HEK293 (cell line): ENCODE results near the gene GALNT9.

Experiments used
- KLF9 ChIP-seq: fragments of 450-650 bp; formaldehyde crosslinking; IDR thresholded peaks from 2 replicates; pipeline ENCODE4 v1.5.1; 2016; ENCODE audit warnings: missing biosample characterization, missing genetic modification characterization, low read depth
- SETDB1 ChIP-seq: IDR thresholded peaks from one replicate; pipeline ENCODE4 v1.6.1; 2017; ENCODE audit warnings: mild to moderate bottlenecking, low read length, moderate library complexity, mixed read lengths; ENCODE audit not compliant: insufficient read length
- ZNF248 ChIP-seq: fragments of 450-650 bp; formaldehyde crosslinking; IDR thresholded peaks from 2 replicates; pipeline ENCODE4 v1.5.1; 2017; ENCODE audit warnings: missing biosample characterization, missing genetic modification characterization
- ZNF792 ChIP-seq: fragments of 450-650 bp; formaldehyde crosslinking; IDR thresholded peaks from 2 replicates; pipeline ENCODE4 v1.5.1; 2016; ENCODE audit warnings: missing biosample characterization, missing genetic modification characterization
- TF ChIP-seq, protein P1 (sequence below): fragments of 450-650 bp; formaldehyde crosslinking; IDR thresholded peaks from 2 replicates; pipeline ENCODE4 v1.5.1; 2016; ENCODE audit warnings: missing biosample characterization, missing genetic modification characterization
- TF ChIP-seq, protein P2 (sequence below): sonication (generic); formaldehyde crosslinking; IDR thresholded peaks from 2 replicates; pipeline ENCODE4 v1.8.1; 2022; ENCODE audit warnings: mild to moderate bottlenecking, moderate library complexity, missing genetic modification reagents
- TF ChIP-seq, protein P3 (sequence below): IDR thresholded peaks from 2 replicates; pipeline ENCODE4 v1.6.1; 2011; ENCODE audit warnings: mild to moderate bottlenecking, low read depth, low read length, borderline replicate concordance
- TF ChIP-seq, protein P4 (sequence below): fragments of 450-650 bp; formaldehyde crosslinking; IDR thresholded peaks from 2 replicates; pipeline ENCODE4 v1.5.1; 2016; ENCODE audit warnings: missing biosample characterization, missing genetic modification characterization

DNA sequence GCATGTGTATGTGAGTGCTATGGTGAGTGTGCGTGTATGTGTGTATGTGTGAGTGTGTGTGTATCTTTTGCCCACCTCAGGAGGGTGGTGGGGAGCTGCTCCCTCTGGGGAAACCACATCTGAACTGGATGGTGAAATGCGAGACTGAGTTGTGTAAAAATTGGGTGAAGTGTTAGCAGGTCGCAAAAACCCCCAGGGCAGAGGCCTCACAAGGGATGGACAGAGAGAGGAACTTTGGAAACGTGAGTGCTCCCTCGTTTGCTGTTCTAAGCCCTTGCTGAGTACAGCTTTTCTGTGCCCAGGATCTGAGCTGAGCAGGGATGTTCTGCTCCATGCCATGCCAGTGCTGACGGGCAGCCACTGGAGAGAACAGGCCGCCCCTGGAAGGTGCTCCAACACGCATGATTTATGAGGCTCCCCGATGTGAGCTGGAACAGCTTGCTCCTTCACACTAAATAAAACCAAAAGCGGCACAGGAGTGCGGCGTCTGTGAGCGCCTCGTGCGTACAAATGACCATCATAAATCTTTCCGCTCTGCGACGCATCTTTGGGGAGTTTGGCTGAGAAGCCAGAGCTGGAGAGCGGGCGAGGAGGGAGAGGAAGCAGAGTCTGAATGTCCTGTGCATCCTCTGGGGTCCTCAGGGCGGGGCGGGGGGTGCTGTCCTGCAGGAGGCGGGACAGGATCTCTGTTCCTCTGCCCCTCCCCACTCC lies 14.1 kb upstream of the GALNT9 start:
- TF ChIP-seq SETDB1, result no peak
- TF ChIP-seq, protein P1, sequence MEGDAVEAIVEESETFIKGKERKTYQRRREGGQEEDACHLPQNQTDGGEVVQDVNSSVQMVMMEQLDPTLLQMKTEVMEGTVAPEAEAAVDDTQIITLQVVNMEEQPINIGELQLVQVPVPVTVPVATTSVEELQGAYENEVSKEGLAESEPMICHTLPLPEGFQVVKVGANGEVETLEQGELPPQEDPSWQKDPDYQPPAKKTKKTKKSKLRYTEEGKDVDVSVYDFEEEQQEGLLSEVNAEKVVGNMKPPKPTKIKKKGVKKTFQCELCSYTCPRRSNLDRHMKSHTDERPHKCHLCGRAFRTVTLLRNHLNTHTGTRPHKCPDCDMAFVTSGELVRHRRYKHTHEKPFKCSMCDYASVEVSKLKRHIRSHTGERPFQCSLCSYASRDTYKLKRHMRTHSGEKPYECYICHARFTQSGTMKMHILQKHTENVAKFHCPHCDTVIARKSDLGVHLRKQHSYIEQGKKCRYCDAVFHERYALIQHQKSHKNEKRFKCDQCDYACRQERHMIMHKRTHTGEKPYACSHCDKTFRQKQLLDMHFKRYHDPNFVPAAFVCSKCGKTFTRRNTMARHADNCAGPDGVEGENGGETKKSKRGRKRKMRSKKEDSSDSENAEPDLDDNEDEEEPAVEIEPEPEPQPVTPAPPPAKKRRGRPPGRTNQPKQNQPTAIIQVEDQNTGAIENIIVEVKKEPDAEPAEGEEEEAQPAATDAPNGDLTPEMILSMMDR (tag by site-specific recombination), result no peak
- TF ChIP-seq, protein P2, sequence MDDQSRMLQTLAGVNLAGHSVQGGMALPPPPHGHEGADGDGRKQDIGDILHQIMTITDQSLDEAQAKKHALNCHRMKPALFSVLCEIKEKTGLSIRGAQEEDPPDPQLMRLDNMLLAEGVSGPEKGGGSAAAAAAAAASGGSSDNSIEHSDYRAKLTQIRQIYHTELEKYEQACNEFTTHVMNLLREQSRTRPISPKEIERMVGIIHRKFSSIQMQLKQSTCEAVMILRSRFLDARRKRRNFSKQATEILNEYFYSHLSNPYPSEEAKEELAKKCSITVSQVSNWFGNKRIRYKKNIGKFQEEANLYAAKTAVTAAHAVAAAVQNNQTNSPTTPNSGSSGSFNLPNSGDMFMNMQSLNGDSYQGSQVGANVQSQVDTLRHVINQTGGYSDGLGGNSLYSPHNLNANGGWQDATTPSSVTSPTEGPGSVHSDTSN (CRISPR knock-in tag), result no peak
- TF ChIP-seq ZNF792 (tag by site-specific recombination), result no peak
- TF ChIP-seq, protein P3, sequence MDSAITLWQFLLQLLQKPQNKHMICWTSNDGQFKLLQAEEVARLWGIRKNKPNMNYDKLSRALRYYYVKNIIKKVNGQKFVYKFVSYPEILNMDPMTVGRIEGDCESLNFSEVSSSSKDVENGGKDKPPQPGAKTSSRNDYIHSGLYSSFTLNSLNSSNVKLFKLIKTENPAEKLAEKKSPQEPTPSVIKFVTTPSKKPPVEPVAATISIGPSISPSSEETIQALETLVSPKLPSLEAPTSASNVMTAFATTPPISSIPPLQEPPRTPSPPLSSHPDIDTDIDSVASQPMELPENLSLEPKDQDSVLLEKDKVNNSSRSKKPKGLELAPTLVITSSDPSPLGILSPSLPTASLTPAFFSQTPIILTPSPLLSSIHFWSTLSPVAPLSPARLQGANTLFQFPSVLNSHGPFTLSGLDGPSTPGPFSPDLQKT, result no peak
- no peak for TF ChIP-seq ZNF248 (tag by site-specific recombination)
- TF ChIP-seq KLF9 (tag by site-specific recombination), result no peak
- TF ChIP-seq, protein P4, sequence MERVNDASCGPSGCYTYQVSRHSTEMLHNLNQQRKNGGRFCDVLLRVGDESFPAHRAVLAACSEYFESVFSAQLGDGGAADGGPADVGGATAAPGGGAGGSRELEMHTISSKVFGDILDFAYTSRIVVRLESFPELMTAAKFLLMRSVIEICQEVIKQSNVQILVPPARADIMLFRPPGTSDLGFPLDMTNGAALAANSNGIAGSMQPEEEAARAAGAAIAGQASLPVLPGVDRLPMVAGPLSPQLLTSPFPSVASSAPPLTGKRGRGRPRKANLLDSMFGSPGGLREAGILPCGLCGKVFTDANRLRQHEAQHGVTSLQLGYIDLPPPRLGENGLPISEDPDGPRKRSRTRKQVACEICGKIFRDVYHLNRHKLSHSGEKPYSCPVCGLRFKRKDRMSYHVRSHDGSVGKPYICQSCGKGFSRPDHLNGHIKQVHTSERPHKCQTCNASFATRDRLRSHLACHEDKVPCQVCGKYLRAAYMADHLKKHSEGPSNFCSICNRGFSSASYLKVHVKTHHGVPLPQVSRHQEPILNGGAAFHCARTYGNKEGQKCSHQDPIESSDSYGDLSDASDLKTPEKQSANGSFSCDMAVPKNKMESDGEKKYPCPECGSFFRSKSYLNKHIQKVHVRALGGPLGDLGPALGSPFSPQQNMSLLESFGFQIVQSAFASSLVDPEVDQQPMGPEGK (tag by site-specific recombination), result no peak
